ENCODE results near the gene PINK1. TPM values are rescaled to one million over a fixed set of nuclear protein-coding genes. Genes with fewer than 3 reads are reported as not detected.

The PINK1 gene
- total and polyA plus RNA-seq, 8 donors = 28.6 to 56.3 (median 35.3) TPM

GRCh38 chr1:20648946-20649345, 15.7 kb downstream of the PINK1 start:
- H3K4me3 ChIP-seq = no peak overlapping the region
- no peaks in the 10 kb centered on the region for H3K4me1 ChIP-seq
- intact Hi-C loops (cut with DNase I) = no loop called here
- peaks cover 0 to 99% of the 10 kb centered on the region in 2 donors for H3K36me3 ChIP-seq
- no peak for TF ChIP-seq CTCF (IDR thresholded peaks at IDR 0.05)
- DNase-seq (no peak), ATAC-seq (no peak)
- H3K9me3 ChIP-seq = no peaks in the 10 kb centered on the region
- no peaks in the 10 kb centered on the region for H3K27me3 ChIP-seq
- no peak overlapping the region for H3K27ac ChIP-seq

GRCh38 chr1:20652300-20652699, 19.0 kb downstream of the PINK1 start:
- Histone ChIP-seq H3K27me3 (no peaks in the 10 kb centered on the region), H3K9me3 (no peaks in the 10 kb centered on the region), H3K36me3 (peaks cover 0 to 100% of the 10 kb centered on the region in 2 donors), H3K27ac (no peak overlapping the region), H3K4me3 (no peak overlapping the region), H3K4me1 (no peaks in the 10 kb centered on the region)
- no peak for TF ChIP-seq CTCF (IDR thresholded peaks at IDR 0.05)
- intact Hi-C loops (cut with DNase I) = no loop called here
- no peak for ATAC-seq
- DNase-seq = no peak

GRCh38 chr1:20654104-20654690, 20.9 kb downstream of the PINK1 start:
- Histone ChIP-seq H3K27me3 (no peaks in the 10 kb centered on the region), H3K27ac (no peak overlapping the region), H3K36me3 (peaks cover 0 to 98% of the 10 kb centered on the region in 2 donors), H3K9me3 (no peaks in the 10 kb centered on the region), H3K4me1 (peaks cover 0 to 12% of the 10 kb centered on the region in 2 donors), H3K4me3 (no peak overlapping the region)
- DNase-seq = no peak
- intact Hi-C loops (cut with DNase I) = no loop called here
- TF ChIP-seq CTCF (IDR thresholded peaks at IDR 0.05) = no peak
- ATAC-seq = no peak

- ATAC-seq (no peak), DNase-seq (no peak)
- Histone ChIP-seq H3K9me3 (no peaks in the 10 kb centered on the region), H3K27ac (no peak overlapping the region), H3K4me1 (peaks cover 12 to 28% of the 10 kb centered on the region in 2 donors), H3K4me3 (no peak overlapping the region), H3K27me3 (no peaks in the 10 kb centered on the region), H3K36me3 (peaks cover 0 to 69% of the 10 kb centered on the region in 2 donors)
- intact Hi-C loops (cut with DNase I) = no loop called here
- TF ChIP-seq CTCF (IDR thresholded peaks at IDR 0.05) = no peak
Measured at GRCh38 chr1:20657024-20657423, 23.8 kb downstream of the PINK1 start.

- Histone ChIP-seq H3K4me1 (peaks cover 13 to 28% of the 10 kb centered on the region in 2 donors), H3K4me3 (no peak overlapping the region), H3K27ac (no peak overlapping the region), H3K36me3 (peaks cover 0 to 56% of the 10 kb centered on the region in 2 donors), H3K9me3 (no peaks in the 10 kb centered on the region), H3K27me3 (no peaks in the 10 kb centered on the region)
- intact Hi-C loops (cut with DNase I) = no loop called here
- TF ChIP-seq CTCF (IDR thresholded peaks at IDR 0.05) = no peak
- ATAC-seq (no peak), DNase-seq (no peak)
Measured at GRCh38 chr1:20658166-20658915, 25.1 kb downstream of the PINK1 start.

All from left lung (tissue), 10 donors.